Measurements from ENCODE around the gene ARMC9.

The ARMC9 gene

DNA sequence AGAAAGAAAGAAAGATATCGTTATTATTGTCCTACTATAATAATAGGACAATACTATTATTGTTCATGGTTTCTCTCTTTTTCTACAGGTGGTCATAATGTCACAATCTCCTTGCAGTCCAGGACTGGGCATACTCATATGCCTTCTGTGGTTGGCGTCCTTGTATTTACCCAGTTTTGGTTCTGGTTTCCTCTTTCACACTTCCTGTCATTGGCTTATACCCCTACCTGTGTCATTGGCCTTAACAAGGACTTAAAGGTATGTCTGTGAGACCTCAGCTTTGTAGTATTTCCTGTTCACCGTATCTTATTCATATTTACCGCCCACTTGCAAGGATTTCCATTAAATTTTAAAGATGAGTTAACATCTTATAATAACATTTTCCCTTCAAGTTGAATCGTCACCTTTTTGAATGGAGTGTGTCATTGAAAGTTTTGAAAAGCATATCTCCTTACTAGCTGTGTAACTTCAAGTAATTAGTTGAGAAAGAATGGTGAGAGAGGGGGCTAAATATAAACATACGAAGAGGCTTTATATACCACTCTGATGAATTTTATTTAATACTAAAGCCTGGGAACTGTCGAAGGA, 37.1 kb upstream of the ARMC9 start:
- Histone ChIP-seq H3K36me3 (ENCODE audit: control insufficient read depth in 2 of 2, insufficient read depth in 1 of 2, low read length in 2 of 2) (peaks cover 20 to 68% of the 10 kb centered on the region in 2 experiments), H3K4me1 (ENCODE audit: control insufficient read depth, insufficient read depth, low read length) (no peaks in the 10 kb centered on the region), H3K4me3 (ENCODE audit: low read depth, low read length) (no peak overlapping the region), H3K27ac (ENCODE audit: extremely low read depth, low read depth, low read length) (no peak overlapping the region), H3K9me3 (ENCODE audit: control insufficient read depth, insufficient read depth, low read depth, low read length) (no peaks in the 10 kb centered on the region)
- CTCF ChIA-PET: no interaction called here
- POLR2A ChIA-PET: interaction anchor here (0.5 kb wide), 1 partner anchor 105 kb away, joined by 5 read pairs; the partner anchor contains the start of gene PSMD1
- TF ChIP-seq ZNF221 (tag by site-specific recombination; IDR thresholded peaks at IDR 0.05; ENCODE audit: borderline replicate concordance): no peak
- no peak for TF ChIP-seq ZNF48 (tag by site-specific recombination; IDR thresholded peaks at IDR 0.05)
- TF ChIP-seq, protein P1, sequence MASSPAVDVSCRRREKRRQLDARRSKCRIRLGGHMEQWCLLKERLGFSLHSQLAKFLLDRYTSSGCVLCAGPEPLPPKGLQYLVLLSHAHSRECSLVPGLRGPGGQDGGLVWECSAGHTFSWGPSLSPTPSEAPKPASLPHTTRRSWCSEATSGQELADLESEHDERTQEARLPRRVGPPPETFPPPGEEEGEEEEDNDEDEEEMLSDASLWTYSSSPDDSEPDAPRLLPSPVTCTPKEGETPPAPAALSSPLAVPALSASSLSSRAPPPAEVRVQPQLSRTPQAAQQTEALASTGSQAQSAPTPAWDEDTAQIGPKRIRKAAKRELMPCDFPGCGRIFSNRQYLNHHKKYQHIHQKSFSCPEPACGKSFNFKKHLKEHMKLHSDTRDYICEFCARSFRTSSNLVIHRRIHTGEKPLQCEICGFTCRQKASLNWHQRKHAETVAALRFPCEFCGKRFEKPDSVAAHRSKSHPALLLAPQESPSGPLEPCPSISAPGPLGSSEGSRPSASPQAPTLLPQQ (tag by site-specific recombination; IDR thresholded peaks at IDR 0.05): no peak
- no peak for TF ChIP-seq ZFP3 (tag by site-specific recombination; IDR thresholded peaks at IDR 0.05; ENCODE audit: low read depth)
- no peak for TF ChIP-seq YY2 (tag by site-specific recombination; IDR thresholded peaks at IDR 0.05)
- no peak for TF ChIP-seq ZNF274 (IDR thresholded peaks at IDR 0.05; ENCODE audit: low read length)
- no peak for TF ChIP-seq ZNF274 (tag by site-specific recombination; IDR thresholded peaks at IDR 0.05; ENCODE audit: borderline replicate concordance)
- TF ChIP-seq ZNF600 (tag by site-specific recombination; IDR thresholded peaks at IDR 0.05): no peak
- TF ChIP-seq GLI2 (tag by site-specific recombination; IDR thresholded peaks at IDR 0.05; ENCODE audit: borderline replicate concordance, low read depth): no peak
- TF ChIP-seq ZNF335 (tag by site-specific recombination; conservative IDR thresholded peaks at IDR 0.05): no peak

DNA sequence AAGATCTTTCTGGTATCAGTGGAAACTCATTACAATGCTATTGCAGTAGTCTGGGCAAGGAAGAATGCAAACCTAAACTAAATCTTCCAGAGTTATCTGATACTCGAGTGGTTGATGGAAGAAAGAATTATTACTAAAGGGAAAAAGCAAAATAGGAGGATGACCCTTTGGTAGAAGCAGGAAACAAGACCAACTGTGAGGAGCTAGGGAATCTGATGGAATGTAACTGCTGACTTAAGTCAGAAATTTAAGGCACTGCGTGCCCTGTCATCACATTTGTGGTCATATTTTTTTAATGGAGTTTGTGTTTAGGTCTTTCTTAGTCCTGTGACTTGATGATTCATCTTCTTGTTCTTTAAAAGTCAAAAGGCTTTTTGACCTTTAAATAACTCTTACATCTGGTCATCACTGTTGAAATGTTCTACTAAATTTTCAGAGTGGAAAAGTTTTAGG, 36.5 kb upstream of the ARMC9 start:
- TF ChIP-seq ZNF366 (tag by site-specific recombination; conservative IDR thresholded peaks at IDR 0.05): 0 out of 2 replicates have a peak, but pooled peaks have one; percentile 16
- TF ChIP-seq IKZF3 (tag by site-specific recombination; IDR thresholded peaks at IDR 0.05): no peak
- Histone ChIP-seq H3K4me3 (ENCODE audit: low read depth, low read length) (no peak overlapping the region), H3K9me3 (ENCODE audit: control insufficient read depth, insufficient read depth, low read depth, low read length) (no peaks in the 10 kb centered on the region), H3K4me1 (ENCODE audit: control insufficient read depth, insufficient read depth, low read length) (no peaks in the 10 kb centered on the region), H3K36me3 (ENCODE audit: control insufficient read depth in 2 of 2, insufficient read depth in 1 of 2, low read length in 2 of 2) (peaks cover 17 to 74% of the 10 kb centered on the region in 2 experiments), H3K27ac (ENCODE audit: extremely low read depth, low read depth, low read length) (no peak overlapping the region)
- ChIA-PET POLR2A (no interaction called here), CTCF (no interaction called here)

DNA sequence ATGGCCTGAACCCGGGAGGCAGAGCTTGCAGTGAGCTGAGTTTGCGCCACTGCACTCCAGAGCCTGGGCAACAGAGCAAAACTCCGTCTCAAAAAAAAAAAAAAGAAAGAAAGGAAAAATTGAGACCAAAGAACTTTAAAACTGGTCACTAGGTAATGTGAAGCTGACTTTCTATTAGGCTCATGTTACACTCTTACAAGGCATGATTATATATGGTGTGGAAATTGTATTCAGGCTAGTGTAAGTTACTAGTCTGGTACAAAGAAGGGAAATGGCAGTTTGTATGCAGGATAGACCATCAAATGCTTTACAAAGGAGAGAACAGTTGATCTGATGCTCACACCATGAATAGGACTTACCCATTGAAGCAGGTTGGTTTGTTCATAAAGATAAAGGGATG, 35.4 kb upstream of the ARMC9 start:
- ChIA-PET POLR2A (no interaction called here), CTCF (interaction anchor here (0.7 kb wide), 1 partner anchor 65 kb away, joined by 3 read pairs; no protein-coding TSS in a partner anchor)
- Histone ChIP-seq H3K36me3 (ENCODE audit: control insufficient read depth in 2 of 2, insufficient read depth in 1 of 2, low read length in 2 of 2) (peaks cover 11 to 79% of the 10 kb centered on the region in 2 experiments), H3K4me1 (ENCODE audit: control insufficient read depth, insufficient read depth, low read length) (no peaks in the 10 kb centered on the region), H3K4me3 (ENCODE audit: low read depth, low read length) (no peak overlapping the region), H3K27ac (ENCODE audit: extremely low read depth, low read depth, low read length) (no peak overlapping the region), H3K9me3 (ENCODE audit: control insufficient read depth, insufficient read depth, low read depth, low read length) (no peaks in the 10 kb centered on the region)
- TF ChIP-seq PRDM1 (tag by site-specific recombination; IDR thresholded peaks at IDR 0.05) (0 out of 2 replicates have a peak, but pooled peaks have one; percentile 22), ZNF544 (tag by site-specific recombination; IDR thresholded peaks at IDR 0.05) (no peak)

DNA sequence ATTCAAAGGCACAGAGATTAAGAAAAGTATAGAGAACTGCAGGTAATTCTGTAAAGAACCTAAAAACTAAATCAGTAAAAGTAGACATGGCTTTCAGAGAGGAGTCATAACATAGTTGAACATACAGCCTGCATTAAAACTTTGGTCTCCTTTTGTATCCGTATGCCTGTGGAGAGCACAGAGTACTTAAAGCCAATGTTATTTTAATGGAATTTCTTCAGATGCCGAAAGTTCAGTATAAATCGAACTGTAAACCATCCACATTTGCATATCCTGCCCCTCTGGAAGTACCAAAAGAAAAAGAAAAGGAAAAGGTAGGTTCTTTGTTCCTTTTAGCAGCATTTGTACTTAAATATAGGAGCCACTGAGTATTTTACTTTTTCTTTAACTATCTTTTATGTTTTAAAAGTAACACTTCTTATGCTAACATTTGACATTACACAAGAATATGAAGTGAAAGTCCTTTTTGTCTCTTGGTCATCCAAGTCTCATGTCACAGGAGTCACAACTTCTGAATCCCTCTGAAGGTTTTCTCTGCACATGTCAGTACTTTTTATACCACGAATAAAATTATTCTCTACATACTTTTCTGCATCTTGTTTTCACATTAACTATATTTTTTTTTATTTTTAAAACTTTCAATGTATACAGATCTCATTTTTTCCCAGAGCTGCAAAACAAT, 34.9 kb upstream of the ARMC9 start:
- H3K27ac ChIP-seq (ENCODE audit: extremely low read depth, low read depth, low read length): no peak overlapping the region
- H3K36me3 ChIP-seq (ENCODE audit: control insufficient read depth in 2 of 2, insufficient read depth in 1 of 2, low read length in 2 of 2): peaks cover 10 to 79% of the 10 kb centered on the region in 2 experiments; a peak in 2 of 3 replicates
- CTCF ChIA-PET: interaction anchor here (0.6 kb wide), 1 partner anchor 249 kb away, joined by 3 read pairs; no protein-coding TSS in a partner anchor
- H3K9me3 ChIP-seq (ENCODE audit: control insufficient read depth, insufficient read depth, low read depth, low read length): no peaks in the 10 kb centered on the region
- no peaks in the 10 kb centered on the region for H3K4me1 ChIP-seq (ENCODE audit: control insufficient read depth, insufficient read depth, low read length)
- H3K4me3 ChIP-seq (ENCODE audit: low read depth, low read length): no peak overlapping the region
- POLR2A ChIA-PET: no interaction called here
- TF ChIP-seq, protein P2, sequence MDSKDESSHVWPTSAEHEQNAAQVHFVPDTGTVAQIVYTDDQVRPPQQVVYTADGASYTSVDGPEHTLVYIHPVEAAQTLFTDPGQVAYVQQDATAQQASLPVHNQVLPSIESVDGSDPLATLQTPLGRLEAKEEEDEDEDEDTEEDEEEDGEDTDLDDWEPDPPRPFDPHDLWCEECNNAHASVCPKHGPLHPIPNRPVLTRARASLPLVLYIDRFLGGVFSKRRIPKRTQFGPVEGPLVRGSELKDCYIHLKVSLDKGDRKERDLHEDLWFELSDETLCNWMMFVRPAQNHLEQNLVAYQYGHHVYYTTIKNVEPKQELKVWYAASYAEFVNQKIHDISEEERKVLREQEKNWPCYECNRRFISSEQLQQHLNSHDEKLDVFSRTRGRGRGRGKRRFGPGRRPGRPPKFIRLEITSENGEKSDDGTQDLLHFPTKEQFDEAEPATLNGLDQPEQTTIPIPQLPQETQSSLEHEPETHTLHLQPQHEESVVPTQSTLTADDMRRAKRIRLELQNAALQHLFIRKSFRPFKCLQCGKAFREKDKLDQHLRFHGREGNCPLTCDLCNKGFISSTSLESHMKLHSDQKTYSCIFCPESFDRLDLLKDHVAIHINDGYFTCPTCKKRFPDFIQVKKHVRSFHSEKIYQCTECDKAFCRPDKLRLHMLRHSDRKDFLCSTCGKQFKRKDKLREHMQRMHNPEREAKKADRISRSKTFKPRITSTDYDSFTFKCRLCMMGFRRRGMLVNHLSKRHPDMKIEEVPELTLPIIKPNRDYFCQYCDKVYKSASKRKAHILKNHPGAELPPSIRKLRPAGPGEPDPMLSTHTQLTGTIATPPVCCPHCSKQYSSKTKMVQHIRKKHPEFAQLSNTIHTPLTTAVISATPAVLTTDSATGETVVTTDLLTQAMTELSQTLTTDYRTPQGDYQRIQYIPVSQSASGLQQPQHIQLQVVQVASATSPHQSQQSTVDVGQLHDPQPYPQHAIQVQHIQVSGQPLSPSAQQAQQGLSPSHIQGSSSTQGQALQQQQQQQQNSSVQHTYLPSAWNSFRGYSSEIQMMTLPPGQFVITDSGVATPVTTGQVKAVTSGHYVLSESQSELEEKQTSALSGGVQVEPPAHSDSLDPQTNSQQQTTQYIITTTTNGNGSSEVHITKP (tag by site-specific recombination; IDR thresholded peaks at IDR 0.05): no peak
- TF ChIP-seq, protein P3, sequence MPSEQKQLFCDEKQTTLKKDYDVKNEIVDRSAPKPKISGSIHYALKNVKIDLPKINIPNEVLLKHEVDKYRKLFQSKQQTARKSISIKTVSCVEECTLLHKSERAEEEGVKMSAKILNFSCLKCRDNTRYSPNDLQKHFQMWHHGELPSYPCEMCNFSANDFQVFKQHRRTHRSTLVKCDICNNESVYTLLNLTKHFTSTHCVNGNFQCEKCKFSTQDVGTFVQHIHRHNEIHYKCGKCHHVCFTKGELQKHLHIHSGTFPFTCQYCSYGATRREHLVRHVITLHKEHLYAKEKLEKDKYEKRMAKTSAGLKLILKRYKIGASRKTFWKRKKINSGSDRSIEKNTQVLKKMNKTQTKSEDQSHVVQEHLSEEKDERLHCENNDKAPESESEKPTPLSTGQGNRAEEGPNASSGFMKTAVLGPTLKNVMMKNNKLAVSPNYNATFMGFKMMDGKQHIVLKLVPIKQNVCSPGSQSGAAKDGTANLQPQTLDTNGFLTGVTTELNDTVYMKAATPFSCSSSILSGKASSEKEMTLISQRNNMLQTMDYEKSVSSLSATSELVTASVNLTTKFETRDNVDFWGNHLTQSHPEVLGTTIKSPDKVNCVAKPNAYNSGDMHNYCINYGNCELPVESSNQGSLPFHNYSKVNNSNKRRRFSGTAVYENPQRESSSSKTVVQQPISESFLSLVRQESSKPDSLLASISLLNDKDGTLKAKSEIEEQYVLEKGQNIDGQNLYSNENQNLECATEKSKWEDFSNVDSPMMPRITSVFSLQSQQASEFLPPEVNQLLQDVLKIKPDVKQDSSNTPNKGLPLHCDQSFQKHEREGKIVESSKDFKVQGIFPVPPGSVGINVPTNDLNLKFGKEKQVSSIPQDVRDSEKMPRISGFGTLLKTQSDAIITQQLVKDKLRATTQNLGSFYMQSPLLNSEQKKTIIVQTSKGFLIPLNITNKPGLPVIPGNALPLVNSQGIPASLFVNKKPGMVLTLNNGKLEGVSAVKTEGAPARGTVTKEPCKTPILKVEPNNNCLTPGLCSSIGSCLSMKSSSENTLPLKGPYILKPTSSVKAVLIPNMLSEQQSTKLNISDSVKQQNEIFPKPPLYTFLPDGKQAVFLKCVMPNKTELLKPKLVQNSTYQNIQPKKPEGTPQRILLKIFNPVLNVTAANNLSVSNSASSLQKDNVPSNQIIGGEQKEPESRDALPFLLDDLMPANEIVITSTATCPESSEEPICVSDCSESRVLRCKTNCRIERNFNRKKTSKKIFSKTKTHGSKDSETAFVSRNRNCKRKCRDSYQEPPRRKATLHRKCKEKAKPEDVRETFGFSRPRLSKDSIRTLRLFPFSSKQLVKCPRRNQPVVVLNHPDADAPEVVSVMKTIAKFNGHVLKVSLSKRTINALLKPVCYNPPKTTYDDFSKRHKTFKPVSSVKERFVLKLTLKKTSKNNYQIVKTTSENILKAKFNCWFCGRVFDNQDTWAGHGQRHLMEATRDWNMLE (tag by site-specific recombination; conservative IDR thresholded peaks at IDR 0.05; ENCODE audit: low read depth): no peak
- no peak for TF ChIP-seq ZNF146 (tag by site-specific recombination; IDR thresholded peaks at IDR 0.05)
